ENCODE data around the gene ZNF253. TPM values are rescaled to one million over a fixed set of nuclear protein-coding genes. Genes with fewer than 3 reads are reported as not detected.
"Not testable (repeated sequence)": the region's sequence is repeated elsewhere in the genome, so short reads cannot be mapped to it uniquely, and the experiment has no call there.

The ZNF253 gene
- total and polyA plus RNA-seq, 9 donors, result 9.1 to 20.3 (median 15.1) TPM

DNA sequence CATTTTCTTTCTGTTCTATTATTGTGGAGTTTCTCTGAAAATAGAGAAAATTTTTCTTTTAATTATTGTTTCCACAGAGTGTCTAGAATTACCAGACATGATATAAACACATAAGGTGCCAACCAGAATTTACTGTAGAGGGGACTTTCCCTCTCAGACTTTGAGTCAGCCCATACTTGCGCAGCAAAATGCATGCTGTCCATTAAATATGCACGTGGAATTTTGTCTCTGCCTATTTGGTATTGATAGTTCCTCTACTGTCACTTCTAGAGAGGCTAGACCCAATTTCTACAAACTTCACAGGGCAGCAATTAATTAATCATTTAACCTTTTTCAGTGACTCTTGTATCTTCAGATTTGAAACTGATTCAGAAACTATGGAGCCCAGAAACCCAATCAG lies 44.0 kb downstream of the ZNF253 start:
- intact Hi-C loops (cut with DNase I), result no loop called here
- no peaks in the 10 kb centered on the region for H3K36me3 ChIP-seq
- WGBS, 3 donors, result 87 to 95% (median 94%) methylated on average over 2 of the region's 2 CpGs
- no peak for DNase-seq
- no peaks in the 10 kb centered on the region for H3K9me3 ChIP-seq
- TF ChIP-seq EP300 (IDR thresholded peaks at IDR 0.05), result no peak
- no peak for TF ChIP-seq POLR2A (IDR thresholded peaks at IDR 0.05)
- TF ChIP-seq, protein P1, sequence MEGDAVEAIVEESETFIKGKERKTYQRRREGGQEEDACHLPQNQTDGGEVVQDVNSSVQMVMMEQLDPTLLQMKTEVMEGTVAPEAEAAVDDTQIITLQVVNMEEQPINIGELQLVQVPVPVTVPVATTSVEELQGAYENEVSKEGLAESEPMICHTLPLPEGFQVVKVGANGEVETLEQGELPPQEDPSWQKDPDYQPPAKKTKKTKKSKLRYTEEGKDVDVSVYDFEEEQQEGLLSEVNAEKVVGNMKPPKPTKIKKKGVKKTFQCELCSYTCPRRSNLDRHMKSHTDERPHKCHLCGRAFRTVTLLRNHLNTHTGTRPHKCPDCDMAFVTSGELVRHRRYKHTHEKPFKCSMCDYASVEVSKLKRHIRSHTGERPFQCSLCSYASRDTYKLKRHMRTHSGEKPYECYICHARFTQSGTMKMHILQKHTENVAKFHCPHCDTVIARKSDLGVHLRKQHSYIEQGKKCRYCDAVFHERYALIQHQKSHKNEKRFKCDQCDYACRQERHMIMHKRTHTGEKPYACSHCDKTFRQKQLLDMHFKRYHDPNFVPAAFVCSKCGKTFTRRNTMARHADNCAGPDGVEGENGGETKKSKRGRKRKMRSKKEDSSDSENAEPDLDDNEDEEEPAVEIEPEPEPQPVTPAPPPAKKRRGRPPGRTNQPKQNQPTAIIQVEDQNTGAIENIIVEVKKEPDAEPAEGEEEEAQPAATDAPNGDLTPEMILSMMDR (IDR thresholded peaks at IDR 0.05), result no peak
- H3K4me1 ChIP-seq (ENCODE audit: insufficient read depth), result peaks cover 3% of the 10 kb centered on the region
- no peak overlapping the region for H3K4me3 ChIP-seq
- H3K27me3 ChIP-seq, result no peaks in the 10 kb centered on the region
- H3K27ac ChIP-seq, result no peak overlapping the region

DNA sequence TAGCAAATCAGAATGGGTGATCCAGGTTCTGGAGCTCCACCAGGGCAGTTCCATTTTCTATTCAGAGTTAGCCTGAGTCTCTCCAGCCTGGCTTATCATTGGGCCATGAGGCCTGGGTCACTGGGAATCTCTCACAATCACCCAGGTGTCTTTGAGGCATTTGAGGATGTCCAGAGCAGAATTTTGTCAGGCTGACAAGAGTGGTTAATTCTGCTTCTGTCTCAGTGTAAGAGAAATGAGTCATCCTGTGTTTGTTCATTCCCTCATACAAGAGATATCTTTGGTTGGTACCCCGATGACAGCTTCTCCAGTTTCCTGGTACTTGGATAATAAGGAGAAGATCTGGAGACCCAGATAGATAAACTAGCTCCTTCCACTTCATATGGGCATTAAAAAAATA lies 45.5 kb downstream of the ZNF253 start:
- no peak for DNase-seq
- WGBS, 3 donors, result 32 to 49% (median 46%) methylated on average over 1 of the region's 1 CpG
- intact Hi-C loops (cut with DNase I), result no loop called here
- H3K27ac ChIP-seq, result no peak overlapping the region
- peaks cover 4% of the 10 kb centered on the region for H3K4me1 ChIP-seq (ENCODE audit: insufficient read depth)
- TF ChIP-seq POLR2A (IDR thresholded peaks at IDR 0.05), result no peak
- TF ChIP-seq, protein P1 (IDR thresholded peaks at IDR 0.05), result no peak
- TF ChIP-seq EP300 (IDR thresholded peaks at IDR 0.05), result no peak
- H3K36me3 ChIP-seq, result no peaks in the 10 kb centered on the region
- no peaks in the 10 kb centered on the region for H3K9me3 ChIP-seq
- no peak overlapping the region for H3K4me3 ChIP-seq
- no peaks in the 10 kb centered on the region for H3K27me3 ChIP-seq

DNA sequence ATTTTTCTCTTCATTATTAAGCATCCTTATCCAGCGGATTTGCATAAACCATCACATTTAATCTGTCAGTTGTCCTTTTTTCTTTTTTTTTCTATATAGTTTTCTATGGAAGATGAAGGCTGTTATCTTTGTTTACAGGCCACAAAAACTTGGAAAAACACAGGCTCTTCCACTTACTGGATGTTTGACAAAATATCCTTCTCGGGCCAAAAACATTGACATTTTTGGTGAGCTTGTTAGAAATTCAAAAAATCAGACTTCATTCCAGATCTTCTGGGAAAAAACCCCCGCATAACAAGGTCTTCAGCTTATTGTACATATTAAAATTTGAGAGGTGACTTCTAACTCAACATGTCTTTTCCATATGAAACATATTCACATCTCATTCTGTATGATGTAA lies 48.9 kb downstream of the ZNF253 start:
- no peaks in the 10 kb centered on the region for H3K9me3 ChIP-seq
- no peak for DNase-seq

DNA sequence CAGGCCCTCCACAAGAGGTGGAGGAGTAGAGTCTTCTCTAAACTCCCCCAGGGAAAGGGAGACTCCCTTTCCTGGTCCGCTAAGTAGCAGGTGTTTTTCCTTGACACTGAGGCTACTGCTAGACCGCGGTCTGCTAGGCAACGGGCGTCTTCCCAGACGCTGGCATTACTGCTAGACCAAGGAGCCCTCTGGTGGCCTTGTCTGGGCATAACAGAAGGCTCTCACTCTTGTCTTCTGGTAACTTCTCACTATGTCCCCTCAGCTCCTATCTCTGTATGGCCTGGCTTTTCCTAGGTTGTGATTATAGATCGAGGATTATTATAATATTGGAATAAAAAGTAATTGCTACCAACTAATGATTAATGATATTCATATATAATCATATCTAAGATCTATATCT lies 64.7 kb downstream of the ZNF253 start:
- H3K9me3 ChIP-seq; H3K4me1 ChIP-seq (ENCODE audit: insufficient read depth); intact Hi-C loops (cut with DNase I); H3K36me3 ChIP-seq; H3K27ac ChIP-seq; H3K27me3 ChIP-seq; H3K4me3 ChIP-seq: not testable (repeated sequence)
- peak; percentile 65 to 83 (median 80) for DNase-seq
- WGBS, 3 donors, result 31 to 47% (median 45%) methylated on average over 7 of the region's 7 CpGs
- TF ChIP-seq, protein P1 (IDR thresholded peaks at IDR 0.05), result peak in 2 of 3 donors; percentile 33 to 41

More for the DNA sequence above, 48.9 kb downstream of the ZNF253 start:
- Histone ChIP-seq H3K27me3 (no peaks in the 10 kb centered on the region), H3K36me3 (no peaks in the 10 kb centered on the region), H3K4me1 (ENCODE audit: insufficient read depth) (peaks cover 3% of the 10 kb centered on the region), H3K4me3 (no peak overlapping the region), H3K27ac (peak overlapping the region in 1 of 2 donors; percentile 16)
- intact Hi-C loops (cut with DNase I), result no loop called here
- WGBS, 3 donors, result 7 to 17% (median 7%) methylated on average over 3 of the region's 3 CpGs
- TF ChIP-seq, protein P1 (IDR thresholded peaks at IDR 0.05), result no peak
- TF ChIP-seq EP300 (IDR thresholded peaks at IDR 0.05) (no peak), POLR2A (IDR thresholded peaks at IDR 0.05) (no peak)

DNA sequence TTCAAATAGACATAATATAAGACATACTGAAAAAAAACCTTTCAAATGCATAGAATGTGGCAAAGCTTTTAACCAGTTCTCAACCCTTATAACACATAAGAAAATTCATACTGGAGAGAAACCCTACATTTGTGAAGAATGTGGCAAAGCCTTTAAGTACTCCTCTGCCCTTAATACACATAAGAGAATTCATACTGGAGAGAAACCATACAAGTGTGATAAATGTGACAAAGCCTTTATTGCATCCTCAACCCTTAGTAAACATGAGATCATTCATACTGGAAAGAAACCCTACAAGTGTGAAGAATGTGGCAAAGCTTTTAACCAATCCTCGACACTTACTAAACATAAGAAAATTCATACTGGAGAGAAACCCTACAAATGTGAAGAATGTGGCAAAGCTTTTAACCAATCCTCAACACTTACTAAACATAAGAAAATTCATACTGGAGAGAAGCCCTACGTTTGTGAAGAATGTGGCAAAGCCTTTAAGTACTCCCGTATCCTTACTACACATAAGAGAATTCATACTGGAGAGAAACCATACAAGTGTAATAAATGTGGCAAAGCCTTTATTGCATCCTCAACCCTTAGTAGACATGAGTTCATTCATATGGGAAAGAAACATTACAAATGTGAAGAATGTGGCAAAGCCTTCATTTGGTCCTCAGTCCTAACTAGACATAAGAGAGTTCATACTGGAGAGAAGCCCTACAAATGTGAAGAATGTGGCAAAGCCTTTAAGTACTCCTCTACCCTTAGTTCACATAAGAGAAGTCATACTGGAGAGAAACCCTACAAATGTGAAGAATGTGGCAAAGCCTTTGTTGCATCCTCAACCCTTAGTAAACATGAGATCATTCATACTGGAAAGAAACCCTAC lies 68.0 kb downstream of the ZNF253 start:
- H3K27me3 ChIP-seq; H3K36me3 ChIP-seq; H3K27ac ChIP-seq; H3K4me3 ChIP-seq; DNase-seq; H3K4me1 ChIP-seq (ENCODE audit: insufficient read depth); intact Hi-C loops (cut with DNase I); H3K9me3 ChIP-seq: not testable (repeated sequence)
- WGBS, 3 donors, result 92 to 97% (median 94%) methylated on average over 3 of the region's 3 CpGs

Data from ovary (tissue), 9 donors.